K562 (cell line): ENCODE data around the gene ZSCAN1. TPM values are rescaled to one million over a fixed set of nuclear protein-coding genes. Genes with fewer than 3 reads are reported as not detected.

ENCODE experiments used
- ATAC-seq: fragments of 200-7000 bp; cut with Tn5 transposase; 3 replicates; pipeline ENCODE4 v1.9.1; 2020; ENCODE audit warnings: moderate library complexity
- BruUV-seq: library from RNA; stranded (reverse); fragments of 400-500 nt; replicated peaks from 2 replicates; lab custom pipeline; 2021; lab: Mats Ljungman, UMichigan
- CTCF ChIA-PET: fragments of 300-600 bp; formaldehyde crosslinking; extraction: SDS; loops from one replicate; lab custom pipeline; 2021; ENCODE audit warnings: low intra/inter-chr PET ratio; lab: Yijun Ruan, JAX
- POLR2A ChIA-PET: fragments of 300-600, 350-650 bp; sonication (Branson Sonifier 250); formaldehyde crosslinking; extraction: SDS; loops from one replicate; lab custom pipeline; 2021; ENCODE audit warnings: antibody characterized with exemption, inconsistent platforms; lab: Yijun Ruan, JAX
- DNase-seq, 4 experiments: peaks; one replicate each; pipeline versions ENCODE4 v3.0.0 to v3.0.0-alpha.2; 2011 to 2018; ENCODE audit warnings: low spot score in 3 of 4, mixed read lengths in 3 of 4; ENCODE audit errors: extremely low read depth in 1 of 4
- FAIRE-seq: peaks from 2 replicates; lab custom pipeline; 2011; peaks lifted over from hg19 to GRCh38; lab: Jason Lieb, UNC
- H2AFZ ChIP-seq: 2 replicates; pipeline ENCODE4 v1.6.0; 2011; ENCODE audit warnings: low read depth, low read length, control low read depth, inconsistent platforms
- H3K27ac ChIP-seq: fragments of 200-600 bp; 3 replicates; pipeline ENCODE4 v1.8.0; 2011; ENCODE audit warnings: low read depth, mild to moderate bottlenecking, control low read depth, inconsistent platforms, low read length, moderate library complexity, mixed read lengths; ENCODE audit errors: extremely low read depth
- H3K27me3 ChIP-seq, 2 experiments: fragments of 300-600 bp in 1 of 2; 2 replicates in 1 of 2; 3 replicates in 1 of 2; pipeline versions ENCODE4 v1.6.0 to v1.8.0; 2011; ENCODE audit warnings: inconsistent platforms in 2 of 2, low read length in 2 of 2, mild to moderate bottlenecking in 1 of 2, mixed read lengths in 1 of 2, moderate library complexity in 1 of 2; ENCODE audit not compliant: control insufficient read depth in 2 of 2, insufficient read depth in 2 of 2
- H3K36me3 ChIP-seq: fragments of 300-600 bp; 3 replicates; pipeline ENCODE4 v1.8.0; 2011; ENCODE audit warnings: mild to moderate bottlenecking, low read length, inconsistent platforms; ENCODE audit not compliant: control insufficient read depth, insufficient read depth
- H3K4me1 ChIP-seq, 2 experiments: fragments of 200-600 bp in 1 of 2; replicated peaks in 1 of 2; 2 replicates in 1 of 2; 3 replicates in 1 of 2; pipeline versions ENCODE4 v1.5.1 to v1.8.0; 2011; ENCODE audit warnings: inconsistent platforms in 2 of 2, low read length in 2 of 2, mild to moderate bottlenecking in 1 of 2, mixed read lengths in 1 of 2, moderate library complexity in 1 of 2; ENCODE audit not compliant: control insufficient read depth in 2 of 2, insufficient read depth in 2 of 2
- H3K4me2 ChIP-seq: 2 replicates; pipeline ENCODE4 v1.6.1; 2011; ENCODE audit warnings: low read length, control low read depth, inconsistent platforms, mixed read lengths; ENCODE audit not compliant: insufficient read depth
- H3K4me3 ChIP-seq: fragments of 200-600 bp; sonication (generic), shearing (Covaris generic); 2 replicates; pipeline ENCODE4 v1.5.1; 2016; ENCODE audit warnings: control low read depth, inconsistent platforms
- H3K79me2 ChIP-seq: fragments of 200-600 bp; 3 replicates; pipeline ENCODE4 v1.8.0; 2011; ENCODE audit warnings: low read length, inconsistent platforms; ENCODE audit not compliant: control insufficient read depth, insufficient read depth
- H3K9ac ChIP-seq, 2 experiments: 2 replicates each; pipeline versions ENCODE4 v1.6.0 to v1.6.1; 2011; ENCODE audit warnings: low read depth in 2 of 2, low read length in 2 of 2, control low read depth in 1 of 2, inconsistent platforms in 1 of 2, mild to moderate bottlenecking in 1 of 2, mixed read lengths in 1 of 2; ENCODE audit not compliant: insufficient read depth in 1 of 2
- H3K9me1 ChIP-seq: one replicate; pipeline ENCODE4 v1.6.0; 2011; ENCODE audit warnings: inconsistent platforms, mild to moderate bottlenecking, low read length, moderate library complexity; ENCODE audit not compliant: control insufficient read depth, insufficient read depth
- H3K9me3 ChIP-seq: replicated peaks from 2 replicates; pipeline ENCODE4 v1.5.1; 2011; ENCODE audit warnings: low read depth, low read length, inconsistent platforms; ENCODE audit not compliant: control insufficient read depth, insufficient read depth
- H4K20me1 ChIP-seq: replicated peaks from 2 replicates; pipeline ENCODE4 v1.6.1; 2011; ENCODE audit warnings: low read length, inconsistent platforms, mixed read lengths; ENCODE audit not compliant: control insufficient read depth, insufficient read depth
- BHLHE40 ChIP-seq: IDR thresholded peaks from 2 replicates; pipeline ENCODE4 v1.6.1; 2011; ENCODE audit warnings: low read length, improper control_type of control experiment
- GATAD2A ChIP-seq: fragments of 450-650 bp; IDR thresholded peaks from 2 replicates; pipeline ENCODE4 v1.6.1; 2017
- HMGN3 ChIP-seq: IDR thresholded peaks from 2 replicates; pipeline ENCODE4 v1.6.1; 2011; ENCODE audit warnings: borderline replicate concordance, low read depth, mild to moderate bottlenecking, mixed read lengths, low read length; ENCODE audit not compliant: insufficient read length; ENCODE audit errors: extremely low read depth
- SIX5 ChIP-seq, 2 experiments: IDR thresholded peaks; 2 replicates each; pipeline ENCODE4 v1.6.1; 2011; ENCODE audit warnings: low read length in 2 of 2, borderline replicate concordance in 1 of 2, low read depth in 1 of 2, mild to moderate bottlenecking in 1 of 2, moderate library complexity in 1 of 2; ENCODE audit not compliant: insufficient read depth in 1 of 2
- USF1 ChIP-seq: sonication (generic); formaldehyde crosslinking; IDR thresholded peaks from 2 replicates; pipeline ENCODE4 v1.9.0; 2022; ENCODE audit warnings: mild to moderate bottlenecking, missing genetic modification reagents
- YY1 ChIP-seq, 3 experiments: IDR thresholded peaks; 2 replicates each; pipeline ENCODE4 v1.6.1; 2011; ENCODE audit warnings: low read length in 2 of 3, mild to moderate bottlenecking in 2 of 3, moderate library complexity in 2 of 3, borderline replicate concordance in 1 of 3, control low read depth in 1 of 3, low read depth in 1 of 3; ENCODE audit not compliant: insufficient read depth in 3 of 3, insufficient replicate concordance in 2 of 3, control insufficient read depth in 1 of 3, insufficient read length in 1 of 3; ENCODE audit errors: extremely low read depth in 1 of 3
- ZNF699 ChIP-seq: fragments of 250-450 bp; sonication (Bioruptor Pico); IDR thresholded peaks from 2 replicates; pipeline ENCODE4 v1.8.0; 2021; ENCODE audit warnings: mild to moderate bottlenecking, moderate library complexity; ENCODE audit not compliant: insufficient replicate concordance
- WGBS: fragments of 100-300 bp; shearing (Covaris generic); methylation state at CpG from one replicate; pipeline ENCODE4 v1.1.6; 2016; ENCODE audit warnings: low coverage, mixed read lengths; ENCODE audit not compliant: insufficient coverage; ENCODE audit errors: missing lambda C conversion rate; 5-methylcytosine and 5-hydroxymethylcytosine counted together
- in situ Hi-C: fragments of 300-500 bp; cut with MboI; formaldehyde crosslinking; loops from 4 replicates; pipeline ENCODE4 v1.15.0; 2018; ENCODE audit warnings: inconsistent platforms, mixed read lengths
- intact Hi-C: fragments of 100-400 bp; cut with micrococcal nuclease; formaldehyde crosslinking; loops from 2 replicates; pipeline ENCODE4 v1.14.2; 2022
- polyA plus RNA-seq, 8 experiments: library from polyadenylated mRNA; depleted of rRNA in 4 of 8; stranded (reverse) in 5 of 8; unstranded in 3 of 8; fragments of >200 nt; fragmentation: Nextera tagmentation in 2 of 8; fragmentation: Illumina TruSeq in 1 of 8; extraction: Ambion mirVana in 2 of 8; extraction: Trizol in 1 of 8; gene quantifications; 2 replicates each; pipeline versions ENCODE4 v1.2.1 to v1.2.3, GENCODE V29; 2011 to 2014; ENCODE audit warnings: inconsistent platforms in 1 of 8, missing spikeins in 1 of 8
- total RNA-seq, 7 experiments: library from RNA; depleted of rRNA in 6 of 7; stranded (reverse); fragments of >200 nt in 6 of 7; fragmentation: Illumina TruSeq in 2 of 7; extraction: Trizol in 2 of 7; gene quantifications; 2 replicates each; pipeline versions ENCODE4 v1.2.1 to v1.2.3, GENCODE V29; 2011 to 2021; ENCODE audit warnings: low replicate concordance in 1 of 7
- TF ChIP-seq, protein P1 (sequence below): fragments of 450-650 bp; IDR thresholded peaks from 2 replicates; pipeline ENCODE4 v1.6.1; 2018; ENCODE audit not compliant: partially characterized antibody

ZSCAN1 gene
- total and polyA plus RNA-seq, 9 of the 15 experiments (the other 6 are each of a cell fraction or from before 2014, with no cell fraction given), result not detected

DNA sequence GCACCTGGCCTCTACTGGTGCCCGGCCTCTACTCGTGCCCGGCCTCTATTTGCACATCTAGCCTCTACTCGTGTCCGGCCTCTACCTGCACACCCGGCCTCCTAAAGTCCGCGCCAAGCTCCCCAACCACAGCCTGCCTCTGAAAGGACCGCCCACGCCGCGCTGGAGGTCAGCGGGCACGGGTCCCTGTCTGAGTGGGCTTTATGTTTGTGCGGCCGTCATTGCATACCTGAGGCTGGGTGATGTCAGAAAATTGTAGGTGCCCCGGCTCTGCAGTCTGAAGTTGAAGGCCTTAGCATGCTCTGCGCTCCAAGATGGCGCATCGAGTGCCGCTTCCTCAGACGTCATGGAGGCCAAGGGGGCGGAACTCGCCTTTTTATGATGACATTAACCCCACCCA is 26.4 kb downstream of the ZSCAN1 start:
- H3K4me3 ChIP-seq, result no peak overlapping the region
- in situ Hi-C loops, result no loop called here
- DNase-seq, result no peak
- H4K20me1 ChIP-seq, result no peaks in the 10 kb centered on the region
- WGBS, result 8% methylated on average over 24 of the region's 24 CpGs
- H3K9ac ChIP-seq, result no peak overlapping the region
- H3K9me3 ChIP-seq, result no peaks in the 10 kb centered on the region; the same call in 1 of the 2 replicates
- no peak overlapping the region for H3K27ac ChIP-seq
- TF ChIP-seq GATAD2A (no peak), YY1 (IDR thresholded peaks at IDR 0.05; ENCODE audit: borderline replicate concordance in 1 of 3, control insufficient read depth in 1 of 3, extremely low read depth in 1 of 3, insufficient read depth in 3 of 3, insufficient read length in 1 of 3, insufficient replicate concordance in 2 of 3, low read depth in 1 of 3, low read length in 2 of 3) (peak in 1 of 3 experiments; percentile 19)
- TF ChIP-seq, all 486 proteins: peak for 1
- BruUV-seq, result no TSS peak
- H3K79me2 ChIP-seq, result no peaks in the 10 kb centered on the region
- H3K27me3 ChIP-seq, result no peaks in the 10 kb centered on the region
- H3K36me3 ChIP-seq, result no peaks in the 10 kb centered on the region
- POLR2A ChIA-PET, result no interaction called here
- H3K4me1 ChIP-seq, result peaks cover 0 to 9% of the 10 kb centered on the region in 2 experiments; a peak in 2 of 5 replicates
- no peaks in the 10 kb centered on the region for H3K9me1 ChIP-seq
- H2AFZ ChIP-seq, result no peak overlapping the region
- H3K4me2 ChIP-seq, result no peak overlapping the region
- CTCF ChIA-PET, result no interaction called here
- intact Hi-C loops, result no loop called here
- no peak for ATAC-seq
- FAIRE-seq, result no peak

- no peak for FAIRE-seq
- no peaks in the 10 kb centered on the region for H3K9me1 ChIP-seq
- H4K20me1 ChIP-seq, result no peaks in the 10 kb centered on the region
- no peak overlapping the region for H3K4me3 ChIP-seq
- H3K9ac ChIP-seq, result no peak overlapping the region
- peaks cover 0 to 9% of the 10 kb centered on the region in 2 experiments; a peak in 2 of 5 replicates for H3K4me1 ChIP-seq
- BruUV-seq, result no TSS peak
- H3K27me3 ChIP-seq, result no peaks in the 10 kb centered on the region
- ChIA-PET CTCF (no interaction called here), POLR2A (interaction anchor here (0.5 kb wide), 1 partner anchor 789 kb away, joined by 3 read pairs; no protein-coding TSS in a partner anchor)
- no peak overlapping the region for H3K27ac ChIP-seq
- H3K4me2 ChIP-seq, result no peak overlapping the region
- intact Hi-C loops (no loop called here), in situ Hi-C loops (no loop called here)
- no peaks in the 10 kb centered on the region for H3K79me2 ChIP-seq
- ATAC-seq, result no peak
- DNase-seq, result no peak
- no peaks in the 10 kb centered on the region; the same call in 1 of the 2 replicates for H3K9me3 ChIP-seq
- H3K36me3 ChIP-seq, result no peaks in the 10 kb centered on the region
- WGBS, result 0% methylated on average over 3 of the region's 3 CpGs
- H2AFZ ChIP-seq, result no peak overlapping the region
- TF ChIP-seq, protein P1, sequence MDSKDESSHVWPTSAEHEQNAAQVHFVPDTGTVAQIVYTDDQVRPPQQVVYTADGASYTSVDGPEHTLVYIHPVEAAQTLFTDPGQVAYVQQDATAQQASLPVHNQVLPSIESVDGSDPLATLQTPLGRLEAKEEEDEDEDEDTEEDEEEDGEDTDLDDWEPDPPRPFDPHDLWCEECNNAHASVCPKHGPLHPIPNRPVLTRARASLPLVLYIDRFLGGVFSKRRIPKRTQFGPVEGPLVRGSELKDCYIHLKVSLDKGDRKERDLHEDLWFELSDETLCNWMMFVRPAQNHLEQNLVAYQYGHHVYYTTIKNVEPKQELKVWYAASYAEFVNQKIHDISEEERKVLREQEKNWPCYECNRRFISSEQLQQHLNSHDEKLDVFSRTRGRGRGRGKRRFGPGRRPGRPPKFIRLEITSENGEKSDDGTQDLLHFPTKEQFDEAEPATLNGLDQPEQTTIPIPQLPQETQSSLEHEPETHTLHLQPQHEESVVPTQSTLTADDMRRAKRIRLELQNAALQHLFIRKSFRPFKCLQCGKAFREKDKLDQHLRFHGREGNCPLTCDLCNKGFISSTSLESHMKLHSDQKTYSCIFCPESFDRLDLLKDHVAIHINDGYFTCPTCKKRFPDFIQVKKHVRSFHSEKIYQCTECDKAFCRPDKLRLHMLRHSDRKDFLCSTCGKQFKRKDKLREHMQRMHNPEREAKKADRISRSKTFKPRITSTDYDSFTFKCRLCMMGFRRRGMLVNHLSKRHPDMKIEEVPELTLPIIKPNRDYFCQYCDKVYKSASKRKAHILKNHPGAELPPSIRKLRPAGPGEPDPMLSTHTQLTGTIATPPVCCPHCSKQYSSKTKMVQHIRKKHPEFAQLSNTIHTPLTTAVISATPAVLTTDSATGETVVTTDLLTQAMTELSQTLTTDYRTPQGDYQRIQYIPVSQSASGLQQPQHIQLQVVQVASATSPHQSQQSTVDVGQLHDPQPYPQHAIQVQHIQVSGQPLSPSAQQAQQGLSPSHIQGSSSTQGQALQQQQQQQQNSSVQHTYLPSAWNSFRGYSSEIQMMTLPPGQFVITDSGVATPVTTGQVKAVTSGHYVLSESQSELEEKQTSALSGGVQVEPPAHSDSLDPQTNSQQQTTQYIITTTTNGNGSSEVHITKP, result no peak
- TF ChIP-seq HMGN3 (no peak), ZNF699 (no peak), BHLHE40 (no peak), USF1 (no peak), SIX5 (IDR thresholded peaks at IDR 0.05; ENCODE audit: borderline replicate concordance in 1 of 2, insufficient read depth in 1 of 2, low read depth in 1 of 2, low read length in 2 of 2) (no peak)
Measured at GRCh38 chr19:58063712-58064111, 29.9 kb downstream of the ZSCAN1 start.
